Lower leg skin (tissue), 3 donors: ENCODE measurements around the gene ZNF526.

Experiments used
- CTCF ChIP-seq, 3 donors: fragments of 450-650 bp; IDR thresholded peaks; one replicate each; pipeline ENCODE4 v1.5.1; 2016; ENCODE audit warnings: antibody characterized with exemption in 3 of 3, mild to moderate bottlenecking in 3 of 3, moderate library complexity in 2 of 3
- POLR2A ChIP-seq, 2 donors: fragments of 450-650 bp; IDR thresholded peaks; one replicate each; pipeline ENCODE4 v1.6.1; 2016 to 2017; ENCODE audit warnings: antibody characterized with exemption in 2 of 2, mild to moderate bottlenecking in 1 of 2, moderate library complexity in 1 of 2

GRCh38 chr19:42253245-42254088 lies 33.4 kb downstream of the ZNF526 start:
- TF ChIP-seq CTCF (IDR thresholded peaks at IDR 0.05) (no peak), POLR2A (IDR thresholded peaks at IDR 0.05) (no peak)
